ENCODE measurements around the gene CD74. TPM values are rescaled to one million over a fixed set of nuclear protein-coding genes. Genes with fewer than 3 reads are reported as not detected.

CD74 gene
- total RNA-seq, 1 experiment from 2014 or later, result 12.7 TPM

DNA sequence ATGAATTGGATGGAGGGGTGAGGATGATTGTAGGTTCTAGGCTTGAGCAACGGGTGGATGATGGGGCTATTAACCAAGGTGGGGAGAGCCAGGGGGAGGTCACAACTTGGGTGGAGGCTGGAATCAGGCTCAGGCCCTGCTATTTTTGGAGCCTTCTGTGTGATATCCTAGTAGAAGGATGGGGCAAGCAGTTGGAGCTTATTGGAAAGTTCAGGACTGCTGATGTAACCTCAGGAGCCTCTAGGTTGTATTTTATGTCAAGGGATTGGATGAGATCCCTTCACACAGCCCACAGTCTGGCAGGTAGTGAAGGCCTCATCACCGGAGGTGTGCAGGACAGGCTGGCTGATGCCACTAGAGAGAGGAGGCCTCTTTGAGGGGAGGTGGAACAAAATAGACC is 48.1 kb upstream of the CD74 start:
- TF ChIP-seq, protein P1, sequence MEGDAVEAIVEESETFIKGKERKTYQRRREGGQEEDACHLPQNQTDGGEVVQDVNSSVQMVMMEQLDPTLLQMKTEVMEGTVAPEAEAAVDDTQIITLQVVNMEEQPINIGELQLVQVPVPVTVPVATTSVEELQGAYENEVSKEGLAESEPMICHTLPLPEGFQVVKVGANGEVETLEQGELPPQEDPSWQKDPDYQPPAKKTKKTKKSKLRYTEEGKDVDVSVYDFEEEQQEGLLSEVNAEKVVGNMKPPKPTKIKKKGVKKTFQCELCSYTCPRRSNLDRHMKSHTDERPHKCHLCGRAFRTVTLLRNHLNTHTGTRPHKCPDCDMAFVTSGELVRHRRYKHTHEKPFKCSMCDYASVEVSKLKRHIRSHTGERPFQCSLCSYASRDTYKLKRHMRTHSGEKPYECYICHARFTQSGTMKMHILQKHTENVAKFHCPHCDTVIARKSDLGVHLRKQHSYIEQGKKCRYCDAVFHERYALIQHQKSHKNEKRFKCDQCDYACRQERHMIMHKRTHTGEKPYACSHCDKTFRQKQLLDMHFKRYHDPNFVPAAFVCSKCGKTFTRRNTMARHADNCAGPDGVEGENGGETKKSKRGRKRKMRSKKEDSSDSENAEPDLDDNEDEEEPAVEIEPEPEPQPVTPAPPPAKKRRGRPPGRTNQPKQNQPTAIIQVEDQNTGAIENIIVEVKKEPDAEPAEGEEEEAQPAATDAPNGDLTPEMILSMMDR (IDR thresholded peaks at IDR 0.05), result no peak
- TF ChIP-seq POLR2AphosphoS5 (IDR thresholded peaks at IDR 0.05; ENCODE audit: low read depth, low read length) (no peak), TCF7L2 (IDR thresholded peaks at IDR 0.05; ENCODE audit: low read depth, low read length) (no peak), SIN3A (IDR thresholded peaks at IDR 0.05; ENCODE audit: borderline replicate concordance, insufficient read depth, low read depth, low read length) (no peak)
- TF ChIP-seq, protein P2, sequence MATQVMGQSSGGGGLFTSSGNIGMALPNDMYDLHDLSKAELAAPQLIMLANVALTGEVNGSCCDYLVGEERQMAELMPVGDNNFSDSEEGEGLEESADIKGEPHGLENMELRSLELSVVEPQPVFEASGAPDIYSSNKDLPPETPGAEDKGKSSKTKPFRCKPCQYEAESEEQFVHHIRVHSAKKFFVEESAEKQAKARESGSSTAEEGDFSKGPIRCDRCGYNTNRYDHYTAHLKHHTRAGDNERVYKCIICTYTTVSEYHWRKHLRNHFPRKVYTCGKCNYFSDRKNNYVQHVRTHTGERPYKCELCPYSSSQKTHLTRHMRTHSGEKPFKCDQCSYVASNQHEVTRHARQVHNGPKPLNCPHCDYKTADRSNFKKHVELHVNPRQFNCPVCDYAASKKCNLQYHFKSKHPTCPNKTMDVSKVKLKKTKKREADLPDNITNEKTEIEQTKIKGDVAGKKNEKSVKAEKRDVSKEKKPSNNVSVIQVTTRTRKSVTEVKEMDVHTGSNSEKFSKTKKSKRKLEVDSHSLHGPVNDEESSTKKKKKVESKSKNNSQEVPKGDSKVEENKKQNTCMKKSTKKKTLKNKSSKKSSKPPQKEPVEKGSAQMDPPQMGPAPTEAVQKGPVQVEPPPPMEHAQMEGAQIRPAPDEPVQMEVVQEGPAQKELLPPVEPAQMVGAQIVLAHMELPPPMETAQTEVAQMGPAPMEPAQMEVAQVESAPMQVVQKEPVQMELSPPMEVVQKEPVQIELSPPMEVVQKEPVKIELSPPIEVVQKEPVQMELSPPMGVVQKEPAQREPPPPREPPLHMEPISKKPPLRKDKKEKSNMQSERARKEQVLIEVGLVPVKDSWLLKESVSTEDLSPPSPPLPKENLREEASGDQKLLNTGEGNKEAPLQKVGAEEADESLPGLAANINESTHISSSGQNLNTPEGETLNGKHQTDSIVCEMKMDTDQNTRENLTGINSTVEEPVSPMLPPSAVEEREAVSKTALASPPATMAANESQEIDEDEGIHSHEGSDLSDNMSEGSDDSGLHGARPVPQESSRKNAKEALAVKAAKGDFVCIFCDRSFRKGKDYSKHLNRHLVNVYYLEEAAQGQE (IDR thresholded peaks at IDR 0.05; ENCODE audit: insufficient read depth in 1 of 2, low read depth in 2 of 2, low read length in 1 of 2), result no peak
- no peak for ATAC-seq
- intact Hi-C loops (cut with micrococcal nuclease; ENCODE audit: unreplicated experiment), result loop anchor here (5.0 kb wide), 1 partner anchor 82 kb away; no protein-coding TSS in a partner anchor
- ChIA-PET POLR2A (no interaction called here), CTCF (no interaction called here)
- DNase-seq (ENCODE audit: low read depth, low spot score), result no peak
- H3K27me3 ChIP-seq (ENCODE audit: control insufficient read depth, insufficient read depth, low read length), result no peaks in the 10 kb centered on the region
- H3K9me3 ChIP-seq (ENCODE audit: control insufficient read depth, insufficient read depth, low read depth, low read length), result no peaks in the 10 kb centered on the region
- BruUV-seq (replicated peaks), result no TSS peak
- H3K36me3 ChIP-seq (ENCODE audit: control insufficient read depth, insufficient read depth, low read length), result no peaks in the 10 kb centered on the region
- H3K4me1 ChIP-seq (ENCODE audit: control insufficient read depth, insufficient read depth, low read length), result peaks cover 36% of the 10 kb centered on the region
- in situ Hi-C loops (cut with HindIII; ENCODE audit: low pct_unique_long_range_greater_than_20kb, low sequenced_read_pairs), result no loop called here
- no peak overlapping the region for H3K4me3 ChIP-seq (ENCODE audit: low read depth in 2 of 2, low read length in 2 of 2)
- peak overlapping the region; percentile 49 for H3K27ac ChIP-seq (ENCODE audit: low read length)

DNA sequence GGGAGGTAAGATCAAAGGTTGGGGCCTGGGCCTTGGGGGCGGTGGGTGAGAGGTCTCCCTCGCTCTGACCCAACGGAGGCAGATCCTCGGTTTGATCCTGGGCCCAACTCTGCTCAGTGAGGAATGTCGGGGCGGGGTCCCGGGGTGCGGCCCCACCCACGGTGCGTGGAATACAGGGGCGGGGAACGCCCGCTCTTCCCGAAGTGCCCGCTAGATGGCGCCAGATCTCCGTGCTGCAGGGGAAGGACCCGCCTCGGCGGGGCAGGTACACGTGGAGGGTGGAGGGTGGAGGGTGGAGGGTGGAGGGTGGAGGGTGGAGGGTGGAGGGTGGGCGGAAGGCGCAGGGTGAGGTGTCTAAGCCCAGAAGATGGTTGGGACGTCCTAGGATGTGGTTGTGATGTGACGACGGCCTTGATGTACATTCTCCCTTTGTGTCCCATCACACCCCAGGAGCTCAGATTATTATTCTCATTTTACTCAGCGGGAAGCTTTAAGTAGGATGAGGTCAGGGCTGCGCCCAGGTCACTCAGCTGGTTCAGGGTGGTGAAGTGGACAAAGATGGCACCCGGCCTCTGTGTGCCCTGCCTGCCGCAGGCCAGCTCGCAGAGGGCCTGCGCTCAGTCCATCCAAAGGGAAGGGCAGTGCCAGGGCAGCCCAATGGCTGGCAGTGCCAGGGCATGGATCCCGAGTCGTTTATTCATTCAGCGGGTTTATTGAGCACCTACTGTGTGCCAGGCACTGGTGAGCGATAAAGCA is 46.3 kb upstream of the CD74 start:
- H3K27me3 ChIP-seq (ENCODE audit: control insufficient read depth, insufficient read depth, low read length), result no peaks in the 10 kb centered on the region
- peaks cover 22% of the 10 kb centered on the region for H3K4me1 ChIP-seq (ENCODE audit: control insufficient read depth, insufficient read depth, low read length)
- POLR2A ChIA-PET, result interaction anchor here (1.0 kb wide), 1 partner anchor 100 kb away, joined by 4 read pairs; no protein-coding TSS in a partner anchor
- in situ Hi-C loops (cut with HindIII; ENCODE audit: low pct_unique_long_range_greater_than_20kb, low sequenced_read_pairs) (no loop called here), intact Hi-C loops (cut with micrococcal nuclease; ENCODE audit: unreplicated experiment) (loop anchor here (1.0 to 5.0 kb wide), 3 partner anchors 64 to 193 kb away; no protein-coding TSS in a partner anchor)
- H3K9me3 ChIP-seq (ENCODE audit: control insufficient read depth, insufficient read depth, low read depth, low read length), result no peaks in the 10 kb centered on the region
- peak overlapping the region; percentile 84 for H3K27ac ChIP-seq (ENCODE audit: low read length)
- H3K36me3 ChIP-seq (ENCODE audit: control insufficient read depth, insufficient read depth, low read length), result no peaks in the 10 kb centered on the region
- no peak for DNase-seq (ENCODE audit: low read depth, low spot score)
- BruUV-seq (replicated peaks), result no TSS peak
- ATAC-seq, result peak; percentile 95
- TF ChIP-seq, protein P2 (IDR thresholded peaks at IDR 0.05; ENCODE audit: insufficient read depth in 1 of 2, low read depth in 2 of 2, low read length in 1 of 2), result no peak
- TF ChIP-seq TCF7L2 (IDR thresholded peaks at IDR 0.05; ENCODE audit: low read depth, low read length), result peak; percentile 62; the same call in 1 of the 2 replicates
- H3K4me3 ChIP-seq (ENCODE audit: low read depth in 2 of 2, low read length in 2 of 2), result peak overlapping the region; percentile 15 to 41
- CTCF ChIA-PET, result interaction anchor here (0.6 to 1.6 kb wide), 15 partner anchors 20 to 514 kb away, joined by 3 to 12 read pairs (median 6); partner anchors contain the start of gene NDST1
